GM03348 (cell line): ENCODE data around the gene NPHP4.

Experiments used
- DNase-seq: peaks from one replicate; pipeline ENCODE4 v3.0.0; 2012; ENCODE audit warnings: low spot score

Gene NPHP4

DNA sequence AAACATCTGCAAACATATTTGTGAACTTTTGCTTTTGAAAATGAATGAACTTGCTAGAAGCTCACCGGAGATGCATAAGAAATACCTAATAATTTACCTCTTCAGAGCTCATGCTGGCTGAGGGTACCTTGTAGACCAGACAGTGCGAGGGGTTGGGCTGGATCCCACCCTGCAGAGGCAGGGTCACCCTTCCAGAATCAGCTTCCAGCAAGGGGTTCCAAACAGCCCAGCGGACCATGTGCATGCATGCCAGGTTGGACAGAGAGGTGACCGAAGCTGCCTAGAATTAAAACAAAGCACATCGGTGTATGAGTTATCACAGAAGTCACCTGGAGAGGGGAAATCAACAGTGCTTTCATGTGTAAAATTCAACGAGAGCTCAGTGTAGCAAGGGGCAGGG lies 59.2 kb downstream of the NPHP4 start:
- DNase-seq = no peak

DNA sequence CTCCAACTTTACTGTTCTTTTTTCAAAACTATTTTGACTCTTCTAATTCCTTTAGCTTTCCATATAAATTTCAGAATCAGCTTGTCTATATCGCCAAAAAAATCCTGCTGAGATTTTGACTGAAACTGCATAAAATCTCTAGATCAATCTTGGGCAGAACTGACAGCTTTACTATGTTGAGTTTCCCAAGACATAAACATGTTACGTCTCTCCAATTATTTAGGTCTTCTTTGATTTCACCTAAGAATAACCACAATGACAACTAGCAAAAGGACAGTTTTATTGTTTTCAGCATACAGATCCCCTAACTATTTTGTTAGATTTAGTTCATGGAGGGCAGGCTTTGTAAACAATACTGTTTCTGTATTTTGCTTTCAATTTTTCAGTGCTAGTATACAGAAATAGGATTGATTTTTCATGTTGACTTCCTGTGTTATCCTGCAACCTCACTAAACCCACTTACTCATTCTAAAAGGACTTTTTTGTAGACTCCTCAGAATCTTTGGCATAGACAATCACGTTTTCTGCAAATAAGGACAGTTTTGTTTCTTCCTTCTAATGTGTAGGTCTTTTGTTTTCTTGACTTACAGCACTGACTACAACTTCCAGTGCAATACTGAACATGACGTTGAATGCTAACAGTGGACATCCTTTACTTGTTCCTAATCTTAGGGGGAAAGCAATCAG lies 63.4 kb downstream of the NPHP4 start:
- no peak for DNase-seq

DNA sequence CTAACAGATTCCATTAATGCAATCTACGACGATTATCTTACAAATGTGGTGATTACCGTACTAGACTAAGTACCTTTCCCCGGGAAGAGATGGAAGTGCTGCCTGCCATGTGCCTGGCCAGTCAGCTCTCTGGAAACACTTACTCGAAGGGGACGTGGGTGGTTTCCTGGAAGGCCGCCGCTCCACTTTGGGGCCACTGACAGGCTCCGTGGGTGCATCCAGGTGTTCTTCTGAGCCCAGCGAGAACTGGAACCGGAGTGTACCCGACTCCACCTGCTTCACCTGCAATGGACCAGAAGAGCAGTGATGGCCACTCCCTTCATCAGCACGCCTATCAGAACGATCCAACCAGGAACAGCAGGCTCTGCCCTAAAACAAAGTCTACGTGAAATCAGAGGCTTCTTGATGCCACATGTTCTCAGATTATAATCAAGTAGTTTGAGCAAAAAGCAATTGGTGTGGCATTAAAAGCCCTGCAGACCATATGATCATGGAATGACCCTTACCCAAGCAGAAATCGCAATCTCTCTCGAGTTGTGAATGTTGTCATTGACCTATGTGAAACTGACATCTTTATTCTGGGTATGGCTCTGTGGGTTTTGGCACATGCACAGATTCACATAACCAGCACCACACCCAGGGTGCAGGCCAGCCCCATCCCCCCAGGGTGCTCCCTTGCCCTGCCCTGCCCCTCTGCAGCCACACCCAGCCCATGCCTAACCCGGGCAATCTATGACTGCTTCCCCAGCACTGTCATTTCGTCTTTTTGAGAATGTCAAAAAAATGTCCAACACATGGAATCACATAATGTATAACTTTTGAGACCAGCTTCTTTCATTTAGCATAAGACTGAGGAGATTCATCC lies 64.5 kb downstream of the NPHP4 start:
- DNase-seq = no peak

DNA sequence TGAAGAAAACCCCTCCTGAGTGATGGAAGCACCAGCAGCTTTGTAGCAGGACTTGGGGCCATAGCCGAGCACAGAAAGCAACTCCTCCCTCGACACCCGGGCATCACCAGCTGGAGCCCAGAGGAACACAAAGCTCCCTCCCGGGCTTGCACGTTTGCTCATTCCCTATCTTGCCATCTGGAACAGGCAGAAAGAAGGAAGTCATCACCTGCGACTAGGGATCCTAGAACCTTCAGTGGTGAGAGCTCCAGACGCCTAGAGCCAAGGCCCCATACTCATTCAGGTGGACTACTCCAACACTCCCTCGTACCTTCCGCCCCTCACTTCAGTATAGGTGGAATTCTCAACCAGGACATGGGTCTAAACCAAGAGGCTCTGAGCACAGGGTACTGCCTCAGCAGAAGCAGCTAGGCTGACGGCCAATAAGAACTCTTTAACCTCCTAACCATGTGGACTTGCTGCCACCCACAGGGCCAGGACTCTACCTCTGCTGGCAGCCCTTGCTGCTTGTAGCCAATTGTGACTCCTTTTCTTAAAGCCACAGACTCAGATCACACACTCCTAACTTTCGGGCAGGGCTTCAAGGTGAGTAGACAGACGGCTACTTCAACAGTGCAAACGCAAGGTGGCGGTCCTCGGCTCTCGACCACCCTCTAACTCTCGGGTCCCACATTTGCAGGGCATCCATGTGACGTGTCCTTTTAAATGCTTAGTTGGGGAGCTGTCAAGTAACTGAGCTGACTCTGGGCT lies 65.4 kb downstream of the NPHP4 start:
- DNase-seq = no peak

DNA sequence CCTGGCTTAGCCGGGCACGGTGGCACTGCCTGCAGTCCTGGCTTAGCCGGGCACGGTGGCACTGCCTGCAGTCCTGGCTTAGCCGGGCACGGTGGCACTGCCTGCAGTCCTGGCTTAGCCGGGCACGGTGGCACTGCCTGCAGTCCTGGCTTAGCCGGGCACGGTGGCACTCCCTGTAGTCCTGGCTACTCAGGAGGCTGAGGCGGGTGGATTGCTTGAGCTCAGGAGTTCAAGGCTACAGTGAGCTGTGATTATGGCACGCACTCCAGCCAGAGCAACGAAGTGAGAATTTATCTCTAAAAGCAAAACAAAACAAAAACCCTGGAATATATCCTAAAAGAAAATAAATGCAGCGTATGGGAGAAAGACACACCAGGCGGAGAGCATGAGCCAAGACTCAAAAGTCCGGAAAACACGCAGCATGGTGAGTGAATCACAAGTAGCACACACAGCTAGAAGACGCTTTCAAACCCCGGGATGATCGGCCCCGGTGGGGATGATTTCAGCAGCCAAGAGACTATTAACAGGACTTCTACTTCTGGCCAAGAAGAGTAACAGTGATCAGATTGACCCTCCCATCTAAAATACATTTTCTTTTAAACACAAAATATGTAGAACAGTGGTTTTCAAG lies 69.4 kb downstream of the NPHP4 start:
- peak; percentile 64 for DNase-seq

DNA sequence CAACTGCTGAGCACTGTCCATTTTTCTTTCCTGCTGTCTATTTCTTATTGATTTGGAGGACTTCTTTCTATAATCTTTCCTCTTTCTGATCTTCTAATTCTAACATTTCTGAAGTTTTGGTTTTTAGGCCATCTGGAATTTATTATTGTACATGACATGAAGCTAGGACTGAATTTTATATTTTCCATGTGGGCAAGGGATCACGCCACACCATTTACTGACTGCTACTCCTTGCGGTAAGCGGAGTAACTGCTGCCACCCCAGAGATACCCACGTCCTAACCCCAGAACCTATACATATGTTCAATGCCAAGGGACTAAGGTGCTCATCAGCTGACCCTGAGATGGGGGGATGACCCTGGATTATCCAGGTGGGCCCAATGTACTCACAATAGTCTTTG lies 70.6 kb downstream of the NPHP4 start:
- DNase-seq = no peak

DNA sequence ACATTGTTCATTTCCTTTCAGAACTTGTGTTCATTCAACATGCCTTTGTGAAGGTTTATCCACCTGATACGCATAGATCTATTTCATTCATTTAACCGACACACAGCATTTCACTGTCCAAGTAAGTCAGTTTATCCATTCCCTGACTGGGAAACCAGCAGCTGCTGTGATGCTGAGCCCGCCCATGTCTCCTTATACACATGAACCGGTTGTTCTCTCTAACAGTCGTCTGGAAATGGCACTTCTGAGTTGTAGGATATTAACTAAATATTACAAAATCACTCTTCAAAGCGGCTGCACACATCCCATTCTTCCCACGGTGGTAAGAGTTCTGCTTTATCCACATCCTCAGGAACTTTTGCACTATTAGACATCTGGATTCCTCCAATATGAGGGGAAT lies 71.1 kb downstream of the NPHP4 start:
- DNase-seq = no peak

DNA sequence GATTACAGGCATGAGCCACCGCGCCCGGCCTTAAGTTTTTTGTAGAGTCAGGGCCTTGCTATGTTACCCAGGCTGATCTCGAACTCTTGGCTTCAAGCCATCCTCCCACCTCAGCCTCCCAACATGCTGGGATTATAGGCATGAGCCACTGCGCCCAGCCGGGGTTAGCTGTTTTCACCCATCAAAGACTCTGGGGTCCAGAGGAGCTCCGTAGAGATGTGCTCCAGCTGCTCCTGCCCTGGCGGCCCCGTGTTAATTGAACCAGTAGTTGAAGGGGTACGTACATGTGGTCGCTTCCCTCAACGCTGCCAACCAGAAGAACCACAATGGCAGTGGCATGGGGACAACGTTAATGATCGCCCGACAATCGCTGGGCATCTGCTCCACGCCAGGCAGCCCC lies 72.0 kb downstream of the NPHP4 start:
- DNase-seq = no peak

DNA sequence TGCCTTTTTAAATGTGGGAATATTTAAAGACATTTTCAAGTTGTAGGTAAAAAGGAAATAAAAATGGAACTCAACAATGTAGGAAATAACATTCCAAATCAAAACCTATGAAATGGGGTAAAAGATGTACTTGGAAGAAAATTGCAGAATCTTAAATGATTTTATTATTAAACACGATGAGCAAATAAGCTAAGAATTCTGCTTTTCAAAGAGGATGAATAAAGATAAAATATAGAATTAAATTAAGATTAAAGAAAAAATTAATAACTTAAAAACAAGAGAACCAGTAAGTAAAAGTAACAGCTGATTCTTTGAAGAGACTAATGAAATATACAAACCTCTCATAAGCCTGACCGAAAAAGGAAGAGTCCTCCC lies 74.0 kb downstream of the NPHP4 start:
- DNase-seq = no peak

DNA sequence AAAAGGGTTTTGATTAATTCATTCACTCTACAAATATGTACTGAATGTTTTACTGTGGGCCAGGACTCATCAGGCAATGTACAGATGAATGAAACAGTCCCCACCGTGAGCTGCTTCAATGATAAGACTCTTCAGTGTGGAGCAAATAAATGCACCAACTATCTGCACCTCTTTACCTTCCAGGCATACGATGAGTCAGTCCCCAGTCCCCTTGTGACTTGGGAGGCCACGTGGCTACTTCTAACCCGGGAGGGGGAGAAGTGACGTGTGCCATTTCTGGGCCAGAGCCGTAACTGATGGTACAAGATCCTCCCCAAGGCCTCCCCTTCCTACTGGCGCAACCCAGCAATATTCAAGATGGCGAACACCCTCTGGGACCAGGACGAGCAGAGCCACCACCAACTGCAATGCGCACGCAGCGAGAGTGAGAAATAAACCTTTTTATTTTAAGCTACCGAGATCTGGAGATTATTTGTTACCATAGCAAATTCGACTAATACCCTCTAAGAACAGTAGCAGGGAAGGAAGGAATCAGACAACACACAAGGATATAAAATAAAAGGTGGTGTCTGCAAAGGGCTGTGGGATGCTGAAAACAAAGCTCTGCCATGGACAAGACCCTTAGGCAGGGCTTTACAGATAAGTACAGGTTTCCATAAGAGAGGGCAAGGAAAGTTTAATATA lies 74.5 kb downstream of the NPHP4 start:
- no peak for DNase-seq

DNA sequence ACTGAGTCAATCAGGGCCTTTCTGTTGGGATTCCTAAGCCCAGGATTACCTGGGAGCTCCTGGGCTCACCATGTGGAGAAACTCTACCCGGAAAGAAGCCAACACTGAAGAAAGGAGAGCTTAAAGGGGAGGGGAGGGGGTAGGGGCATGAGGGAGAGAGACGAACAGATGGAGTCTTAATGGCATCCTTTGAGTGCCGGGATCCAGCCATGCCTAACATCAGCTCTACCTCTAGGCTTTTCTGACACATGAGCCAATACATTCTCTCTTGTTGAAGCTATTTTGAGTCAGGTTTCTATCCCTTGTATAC lies 75.0 kb downstream of the NPHP4 start:
- no peak for DNase-seq

DNA sequence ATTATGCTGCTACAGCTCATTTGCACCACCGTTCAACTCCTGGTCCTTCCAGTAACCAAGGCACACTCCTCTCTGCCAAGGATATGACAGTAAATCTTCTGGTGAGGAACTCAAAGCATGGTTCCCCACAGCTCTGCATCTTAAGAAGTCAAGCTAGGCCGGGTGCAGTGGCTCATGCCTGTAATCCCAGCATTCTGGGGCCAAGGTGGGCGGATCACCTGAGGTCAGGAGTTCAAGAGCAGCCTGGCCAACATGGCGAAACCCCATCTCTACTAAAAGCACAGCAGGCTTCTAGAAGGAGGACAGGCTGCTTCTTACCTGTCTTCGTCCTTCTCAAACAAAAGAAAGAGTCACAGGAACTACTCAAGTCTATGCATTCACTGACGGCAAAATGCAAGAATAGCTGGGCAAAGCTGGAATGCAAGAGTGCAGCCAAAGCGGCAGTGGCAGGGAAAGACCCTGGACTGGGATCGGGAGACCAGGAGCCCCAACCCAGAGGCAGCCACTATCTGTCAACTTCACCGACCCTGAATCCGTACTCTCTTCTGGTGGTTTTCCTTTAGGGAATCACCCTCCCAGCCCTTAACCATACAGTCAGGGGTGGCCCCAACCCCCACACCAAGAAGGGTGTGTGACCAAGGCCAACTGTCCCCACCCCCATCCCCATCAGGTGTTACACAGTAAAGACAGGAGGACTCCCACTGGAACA lies 75.5 kb downstream of the NPHP4 start:
- no peak for DNase-seq

DNA sequence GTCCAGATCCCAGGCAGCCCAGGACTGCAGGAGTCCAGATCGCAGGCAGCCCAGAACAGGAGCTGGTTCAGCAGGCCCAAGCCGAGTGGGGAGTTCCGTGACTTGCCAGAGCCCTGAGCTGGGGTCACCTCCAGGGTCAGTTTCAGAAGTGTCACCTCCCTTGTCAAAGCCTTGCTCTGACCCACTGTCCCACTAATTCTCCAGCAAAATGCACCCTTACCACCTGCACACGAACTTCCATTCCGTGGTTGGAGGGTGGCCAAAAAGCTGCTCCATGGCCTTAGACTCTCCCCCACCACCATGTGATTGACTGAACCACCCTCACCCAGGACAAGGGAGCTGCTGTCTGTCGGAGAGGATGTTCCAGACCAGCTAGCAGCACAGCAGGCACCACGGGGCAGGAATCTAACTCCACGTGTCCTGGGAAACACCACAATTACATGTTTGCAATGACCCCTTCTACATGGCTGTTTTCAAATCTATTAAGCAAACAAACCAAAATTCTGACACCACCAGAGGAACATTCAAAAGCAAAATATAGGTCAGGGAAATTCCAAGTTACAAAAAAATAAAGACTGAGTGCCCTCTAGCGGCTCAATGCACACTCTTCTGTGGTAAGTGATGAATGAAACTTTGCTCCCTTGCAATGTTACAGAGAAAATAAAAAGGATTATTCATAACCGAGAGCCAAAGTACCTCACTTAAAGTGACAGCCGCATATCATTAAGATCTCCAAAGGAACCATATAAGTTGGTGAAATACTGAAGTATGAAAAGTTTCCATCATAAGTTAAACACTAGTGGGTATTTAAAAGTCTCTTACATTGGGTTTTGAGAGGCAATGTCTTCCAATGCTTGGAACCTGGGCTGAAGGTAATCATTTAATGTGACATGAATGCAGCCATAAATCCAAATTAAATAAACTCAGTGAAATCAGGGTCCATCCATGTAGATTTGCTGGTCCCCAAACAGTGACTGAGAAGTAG lies 76.3 kb downstream of the NPHP4 start:
- DNase-seq = peak; percentile 85

DNA sequence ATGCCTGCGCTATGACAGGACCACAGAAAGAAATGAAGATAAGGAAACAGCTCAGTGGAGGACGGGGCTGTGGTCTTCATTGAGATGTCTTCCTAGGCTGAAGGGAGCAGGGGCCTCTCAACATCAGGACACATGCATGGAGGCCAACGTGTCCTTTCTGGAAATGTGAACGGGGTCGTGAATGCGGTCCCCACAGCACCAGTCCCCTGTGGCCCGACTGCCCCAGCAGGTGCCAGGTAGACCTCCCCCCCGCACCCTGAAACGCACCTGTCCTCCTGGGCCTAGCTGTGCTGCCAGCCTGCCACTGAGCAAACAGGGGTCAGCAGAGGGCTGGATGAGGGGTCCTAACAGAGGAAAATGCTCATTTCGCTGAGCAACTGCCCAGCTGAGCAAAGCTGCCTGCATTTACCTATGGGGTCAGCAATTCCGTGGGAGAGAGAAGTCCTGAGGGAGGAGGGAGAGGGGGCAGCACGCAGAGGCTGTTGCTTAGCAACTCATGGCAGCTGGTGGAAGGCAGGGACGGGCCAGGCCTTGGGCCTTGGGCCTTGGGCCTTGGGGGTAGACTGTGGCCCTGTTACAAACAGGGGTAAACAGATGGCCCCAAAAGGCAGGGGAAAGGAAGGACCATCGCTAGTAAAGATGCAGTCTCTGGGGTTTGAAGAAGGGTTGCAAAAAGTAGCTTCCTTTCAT lies 77.4 kb downstream of the NPHP4 start:
- no peak for DNase-seq

DNA sequence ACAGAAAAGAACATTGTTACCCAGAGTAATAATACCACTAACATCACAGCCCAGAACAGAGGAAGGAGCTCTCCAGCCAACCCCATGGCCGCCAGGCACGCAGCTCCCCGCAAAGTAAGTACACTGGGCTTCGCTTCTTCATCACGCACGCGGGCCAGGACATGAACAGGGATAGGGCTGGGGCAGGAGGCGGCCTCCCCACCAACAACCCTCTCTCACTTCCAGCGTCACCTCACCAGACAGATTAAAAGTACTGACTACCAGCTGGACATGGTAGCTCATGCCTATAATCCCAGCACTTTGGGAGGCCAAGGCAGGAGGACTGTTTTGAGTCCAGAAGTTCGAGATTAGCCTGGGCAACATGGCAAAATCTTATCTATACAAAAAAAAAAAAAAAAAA lies 78.3 kb downstream of the NPHP4 start:
- DNase-seq = no peak

DNA sequence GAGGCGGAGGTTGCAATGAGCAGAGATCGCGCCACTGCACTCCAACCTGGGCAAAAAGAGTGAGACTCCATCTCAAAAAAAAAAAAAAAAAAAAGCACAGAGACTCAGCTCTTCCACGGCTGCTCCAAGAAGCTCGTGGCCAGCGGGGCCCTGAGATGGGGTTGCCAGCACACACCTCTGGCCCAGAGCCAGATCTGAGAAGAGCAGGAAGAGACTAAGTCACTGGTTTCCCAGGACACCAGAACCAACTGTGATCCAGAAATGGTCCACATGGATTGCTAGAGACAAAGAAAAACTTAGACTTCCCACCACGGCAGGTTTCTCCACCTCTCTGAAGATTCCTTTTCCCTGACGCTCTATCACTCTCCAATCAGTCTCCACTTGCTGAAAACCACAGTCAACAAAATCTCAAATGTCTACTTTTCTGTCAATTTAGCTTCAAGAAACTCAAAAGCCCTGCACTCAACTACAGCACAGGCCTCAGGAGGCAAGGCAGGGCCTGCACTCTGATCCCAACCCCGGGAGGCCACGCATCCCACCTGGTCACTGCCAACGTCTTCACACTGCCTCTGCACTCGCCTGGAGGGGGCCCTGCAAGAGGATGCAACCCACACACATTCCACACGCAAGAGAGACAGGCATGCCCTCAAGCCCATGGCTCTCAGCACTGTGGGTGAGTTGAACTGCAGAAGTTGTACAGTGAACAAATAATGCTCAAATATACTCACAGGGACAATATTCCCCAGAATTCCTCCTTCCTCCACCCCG lies 79.0 kb downstream of the NPHP4 start:
- no peak for DNase-seq

DNA sequence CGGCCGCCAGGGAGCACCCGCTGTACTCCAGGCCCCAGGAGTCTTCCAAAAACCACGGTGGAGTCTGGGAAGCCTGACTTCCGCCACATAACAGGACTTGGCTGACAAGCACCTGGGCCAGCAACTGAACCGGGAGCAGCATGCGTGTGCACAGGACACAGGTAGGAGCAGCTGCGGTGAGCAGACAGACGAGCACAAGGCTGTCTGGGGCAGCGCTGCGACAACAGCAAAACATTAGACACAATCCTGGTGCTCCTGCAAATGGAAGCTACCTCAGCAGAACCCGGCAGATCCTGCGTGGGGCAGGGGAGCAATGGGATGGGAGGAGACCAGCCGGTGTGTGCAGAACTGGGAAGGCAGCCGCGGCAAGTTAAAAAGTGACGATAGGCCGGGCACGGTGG lies 80.4 kb downstream of the NPHP4 start:
- DNase-seq = no peak

DNA sequence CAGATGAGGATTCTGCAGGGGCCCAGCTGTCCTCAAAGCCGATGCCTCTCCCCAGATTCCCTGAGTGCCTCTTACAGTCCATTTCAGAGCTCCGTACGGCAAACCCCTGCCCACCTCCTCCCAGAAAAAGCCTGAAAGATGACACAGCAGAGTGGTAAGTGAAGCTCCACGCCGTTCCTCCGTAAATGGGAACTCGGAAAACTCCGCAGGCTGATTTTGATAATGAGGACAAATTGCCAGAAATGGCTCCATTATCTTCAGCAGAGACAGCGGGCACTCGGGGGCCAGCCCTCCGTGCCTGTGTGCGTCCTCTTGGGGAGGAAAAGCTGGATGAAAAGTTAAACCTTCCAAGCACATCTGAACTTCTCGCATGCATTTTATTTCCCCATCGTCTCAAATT lies 81.1 kb downstream of the NPHP4 start:
- no peak for DNase-seq

DNA sequence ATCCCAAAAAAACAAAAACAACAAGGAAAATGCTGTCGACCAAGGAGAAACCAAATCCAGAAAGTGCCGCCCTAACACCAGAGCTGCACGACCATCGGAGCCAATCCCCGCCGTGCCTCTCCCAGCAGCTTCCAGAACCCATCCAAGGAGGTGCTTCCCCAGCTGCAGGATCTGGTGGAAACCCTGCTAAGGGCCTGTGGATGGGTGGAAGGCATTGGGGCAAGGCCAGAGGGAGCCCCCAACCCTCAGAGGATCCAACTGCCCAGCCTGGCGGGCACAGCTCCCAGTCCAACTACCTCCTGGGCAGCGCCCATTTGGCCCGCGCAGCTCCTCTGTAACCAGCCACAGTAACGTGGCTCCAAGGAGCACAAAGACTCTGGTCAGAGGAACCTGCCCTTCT lies 81.6 kb downstream of the NPHP4 start:
- DNase-seq = no peak
